ENCODE measurements around the gene PKP4.

DNA sequence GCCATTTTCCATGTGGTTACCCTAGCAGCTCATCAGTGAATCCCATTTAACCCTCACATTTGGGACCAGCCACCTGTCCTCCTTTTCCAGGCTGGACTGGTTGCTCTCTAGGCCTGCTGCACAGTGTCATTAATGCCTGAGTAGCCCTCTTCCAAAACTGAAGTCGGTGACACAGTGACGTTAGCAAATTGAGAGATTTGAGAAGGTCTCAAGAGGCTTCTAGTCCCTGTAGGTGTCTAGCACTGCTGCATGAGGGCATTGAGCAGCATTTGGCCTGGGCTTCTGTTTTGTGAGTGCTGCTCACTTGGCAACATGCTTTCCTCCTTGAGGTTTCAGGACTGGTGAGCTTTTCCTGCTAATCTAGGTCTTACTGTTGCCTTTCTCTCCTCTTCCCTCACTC lies 36.7 kb downstream of the PKP4 start:
- no peak for TF ChIP-seq SUZ12 (IDR thresholded peaks at IDR 0.05)
- no peak for TF ChIP-seq FOXM1 (IDR thresholded peaks at IDR 0.05; ENCODE audit: borderline replicate concordance)
- no peak for TF ChIP-seq L3MBTL2 (conservative IDR thresholded peaks at IDR 0.05)
- no peak for TF ChIP-seq ELF4 (IDR thresholded peaks at IDR 0.05)
- TF ChIP-seq SP1 (IDR thresholded peaks at IDR 0.05): no peak
- TF ChIP-seq PKNOX1 (IDR thresholded peaks at IDR 0.05): no peak
- no peak for TF ChIP-seq BHLHE40 (IDR thresholded peaks at IDR 0.05; ENCODE audit: borderline replicate concordance)
- TF ChIP-seq TARDBP (IDR thresholded peaks at IDR 0.05): no peak
- TF ChIP-seq FOXK2 (IDR thresholded peaks at IDR 0.05): no peak
- TF ChIP-seq ARNT (IDR thresholded peaks at IDR 0.05): no peak
- no peak for TF ChIP-seq HDGF (IDR thresholded peaks at IDR 0.05; ENCODE audit: borderline replicate concordance)
- TF ChIP-seq FOXA1 (IDR thresholded peaks at IDR 0.05): no peak
- TF ChIP-seq LEF1 (IDR thresholded peaks at IDR 0.05; ENCODE audit: borderline replicate concordance): no peak
- TF ChIP-seq ZNF384 (IDR thresholded peaks at IDR 0.05): no peak
